Measurements from ENCODE around the gene YY1.

- no peak for TF ChIP-seq CTCF (conservative IDR thresholded peaks at IDR 0.05 in 1 of 2, IDR thresholded peaks at IDR 0.05 in 1 of 2; ENCODE audit: extremely low read depth in 1 of 2, insufficient read depth in 1 of 2, low read depth in 1 of 2, low read length in 2 of 2)
- no peak for TF ChIP-seq EZH2 (IDR thresholded peaks at IDR 0.05; ENCODE audit: borderline replicate concordance, low read length)
Measured at GRCh38 chr14:100292776-100293461, 54.0 kb downstream of the YY1 start.

Data from mammary epithelial cell (primary cell).